GM12878 (cell line): Measurements from ENCODE around the gene SORT1. TPM values are rescaled to one million over a fixed set of nuclear protein-coding genes. Genes with fewer than 3 reads are reported as not detected.

Experiments
- ASH2L ChIP-seq: fragments of 300-600, 200-600 bp; sonication (generic); IDR thresholded peaks from 2 replicates; pipeline ENCODE4 v1.6.1; 2017; ENCODE audit warnings: low read depth, mild to moderate bottlenecking, borderline replicate concordance
- BCL11A ChIP-seq: IDR thresholded peaks from 2 replicates; pipeline ENCODE4 v1.6.1; 2011; ENCODE audit warnings: low read depth, low read length
- RB1 ChIP-seq: fragments of 450-650 bp; formaldehyde crosslinking; IDR thresholded peaks from 2 replicates; pipeline ENCODE4 v1.6.1; 2017; ENCODE audit warnings: mild to moderate bottlenecking, borderline replicate concordance
- RFX5 ChIP-seq: IDR thresholded peaks from 2 replicates; pipeline ENCODE4 v1.6.1; 2011; ENCODE audit warnings: low read depth, low read length, improper control_type of control experiment
- SPI1 ChIP-seq: IDR thresholded peaks from 2 replicates; pipeline ENCODE4 v1.6.1; 2011; ENCODE audit warnings: low read depth, mild to moderate bottlenecking, low read length, moderate library complexity, borderline replicate concordance; ENCODE audit not compliant: insufficient read depth
- ZBED1 ChIP-seq: IDR thresholded peaks from 2 replicates; pipeline ENCODE4 v1.6.1; 2016; ENCODE audit warnings: borderline replicate concordance
- ZNF207 ChIP-seq: fragments of 450-650 bp; IDR thresholded peaks from 2 replicates; pipeline ENCODE4 v1.6.1; 2014; ENCODE audit warnings: antibody characterized with exemption, mild to moderate bottlenecking, borderline replicate concordance
- polyA plus RNA-seq, 11 experiments: library from polyadenylated mRNA; depleted of rRNA in 4 of 11; unstranded in 6 of 11; stranded (reverse) in 5 of 11; fragments of >200 nt; fragmentation: Nextera tagmentation in 4 of 11; fragmentation: Illumina TruSeq in 1 of 11; extraction: Ambion mirVana in 4 of 11; extraction: Trizol in 1 of 11; gene quantifications; 1 replicate in 1 of 11; 2 replicates in 10 of 11; pipeline versions ENCODE4 v1.2.1 to v1.2.3, GENCODE V29; 2011 to 2016; ENCODE audit warnings: inconsistent platforms in 2 of 11, missing spikeins in 2 of 11, low read depth in 1 of 11
- total RNA-seq, 4 experiments: library from RNA; depleted of rRNA in 3 of 4; stranded (reverse); fragments of >200 nt in 3 of 4; fragmentation: Illumina TruSeq in 1 of 4; extraction: Trizol in 1 of 4; gene quantifications; 2 replicates each; pipeline versions ENCODE4 v1.2.1 to v1.2.3, GENCODE V29; 2013 to 2021
- TF ChIP-seq, protein P1 (sequence below): fragments of 450-650 bp; IDR thresholded peaks from 2 replicates; pipeline ENCODE4 v1.6.1; 2017; ENCODE audit warnings: mild to moderate bottlenecking, moderate library complexity
- TF ChIP-seq, protein P2 (sequence below): IDR thresholded peaks from 2 replicates; pipeline ENCODE4 v1.6.1; 2011; ENCODE audit warnings: low read depth, low read length, improper control_type of control experiment, borderline replicate concordance

The SORT1 gene
- total and polyA plus RNA-seq, 10 of the 15 experiments (the other 5 are each of a cell fraction or from before 2014, with no cell fraction given): 0.06 to 1.9 (median 0.33) TPM; not detected in 1

DNA sequence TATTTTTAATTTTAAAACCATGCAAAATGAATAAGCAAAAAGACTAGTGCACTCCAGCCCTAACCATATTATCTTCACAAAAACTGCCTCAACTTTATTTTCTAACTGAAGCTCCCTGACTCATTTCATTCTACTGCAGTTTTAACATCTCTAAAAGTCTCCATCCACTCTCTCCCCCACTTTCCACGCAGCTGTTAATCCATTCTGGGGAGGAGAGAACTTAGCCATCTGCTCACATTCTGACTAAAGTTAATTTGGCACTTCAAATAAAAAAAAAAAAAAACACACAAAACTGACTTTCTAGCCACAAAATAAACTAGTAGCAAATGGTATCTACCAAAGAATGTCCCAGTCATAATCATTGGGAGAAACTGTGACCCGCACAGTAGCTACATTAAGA lies 85.5 kb downstream of the SORT1 start (continued):
- TF ChIP-seq, protein P1, sequence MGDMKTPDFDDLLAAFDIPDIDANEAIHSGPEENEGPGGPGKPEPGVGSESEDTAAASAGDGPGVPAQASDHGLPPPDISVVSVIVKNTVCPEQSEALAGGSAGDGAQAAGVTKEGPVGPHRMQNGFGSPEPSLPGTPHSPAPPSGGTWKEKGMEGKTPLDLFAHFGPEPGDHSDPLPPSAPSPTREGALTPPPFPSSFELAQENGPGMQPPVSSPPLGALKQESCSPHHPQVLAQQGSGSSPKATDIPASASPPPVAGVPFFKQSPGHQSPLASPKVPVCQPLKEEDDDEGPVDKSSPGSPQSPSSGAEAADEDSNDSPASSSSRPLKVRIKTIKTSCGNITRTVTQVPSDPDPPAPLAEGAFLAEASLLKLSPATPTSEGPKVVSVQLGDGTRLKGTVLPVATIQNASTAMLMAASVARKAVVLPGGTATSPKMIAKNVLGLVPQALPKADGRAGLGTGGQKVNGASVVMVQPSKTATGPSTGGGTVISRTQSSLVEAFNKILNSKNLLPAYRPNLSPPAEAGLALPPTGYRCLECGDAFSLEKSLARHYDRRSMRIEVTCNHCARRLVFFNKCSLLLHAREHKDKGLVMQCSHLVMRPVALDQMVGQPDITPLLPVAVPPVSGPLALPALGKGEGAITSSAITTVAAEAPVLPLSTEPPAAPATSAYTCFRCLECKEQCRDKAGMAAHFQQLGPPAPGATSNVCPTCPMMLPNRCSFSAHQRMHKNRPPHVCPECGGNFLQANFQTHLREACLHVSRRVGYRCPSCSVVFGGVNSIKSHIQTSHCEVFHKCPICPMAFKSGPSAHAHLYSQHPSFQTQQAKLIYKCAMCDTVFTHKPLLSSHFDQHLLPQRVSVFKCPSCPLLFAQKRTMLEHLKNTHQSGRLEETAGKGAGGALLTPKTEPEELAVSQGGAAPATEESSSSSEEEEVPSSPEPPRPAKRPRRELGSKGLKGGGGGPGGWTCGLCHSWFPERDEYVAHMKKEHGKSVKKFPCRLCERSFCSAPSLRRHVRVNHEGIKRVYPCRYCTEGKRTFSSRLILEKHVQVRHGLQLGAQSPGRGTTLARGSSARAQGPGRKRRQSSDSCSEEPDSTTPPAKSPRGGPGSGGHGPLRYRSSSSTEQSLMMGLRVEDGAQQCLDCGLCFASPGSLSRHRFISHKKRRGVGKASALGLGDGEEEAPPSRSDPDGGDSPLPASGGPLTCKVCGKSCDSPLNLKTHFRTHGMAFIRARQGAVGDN: no peak
- TF ChIP-seq SPI1: no peak
- TF ChIP-seq ZBED1: no peak
- no peak for TF ChIP-seq RB1
- no peak for TF ChIP-seq ASH2L
- TF ChIP-seq RFX5: no peak
- no peak for TF ChIP-seq ZNF207
- TF ChIP-seq BCL11A: no peak
- TF ChIP-seq, protein P2, sequence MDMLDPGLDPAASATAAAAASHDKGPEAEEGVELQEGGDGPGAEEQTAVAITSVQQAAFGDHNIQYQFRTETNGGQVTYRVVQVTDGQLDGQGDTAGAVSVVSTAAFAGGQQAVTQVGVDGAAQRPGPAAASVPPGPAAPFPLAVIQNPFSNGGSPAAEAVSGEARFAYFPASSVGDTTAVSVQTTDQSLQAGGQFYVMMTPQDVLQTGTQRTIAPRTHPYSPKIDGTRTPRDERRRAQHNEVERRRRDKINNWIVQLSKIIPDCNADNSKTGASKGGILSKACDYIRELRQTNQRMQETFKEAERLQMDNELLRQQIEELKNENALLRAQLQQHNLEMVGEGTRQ: no peak
